ENCODE data around the gene P3H1. TPM values are rescaled to one million over a fixed set of nuclear protein-coding genes. Genes with fewer than 3 reads are reported as not detected.

The P3H1 gene
- total RNA-seq: 68.0 TPM

GRCh38 chr1:42766741-42767509 lies at the start of gene P3H1, which contains the start of gene C1orf50:
TSS of gene P3H1 (minus strand) at chr1:42767028. CDS start at chr1:42766971, 57 bp downstream.
TSS of gene C1orf50 (plus strand) at chr1:42767249. CDS start at chr1:42767312, 63 bp downstream.

GRCh38 chr1:42784946-42785693 lies 18.3 kb upstream of the P3H1 start, which contains the start of gene TMEM269:
TSS of gene TMEM269 (plus strand) at chr1:42784991. CDS start at chr1:42789894, 4,903 bp downstream.

GRCh38 chr1:42739753-42740700 lies 26.8 kb downstream of the P3H1 start, which contains the start of gene CLDN19:
TSS of gene CLDN19 (minus strand) at chr1:42740236. CDS start at chr1:42740063, 173 bp downstream.

Other genes starting within 250 kb of the P3H1 start
- gene PPIH, start 108.6 kb downstream of the P3H1 start, total RNA-seq: 37.5 TPM
- 488 TPM for gene YBX1, start 84.6 kb downstream of the P3H1 start, total RNA-seq
- gene CLDN19, start 26.8 kb downstream of the P3H1 start, total RNA-seq: 8.6 TPM
- 7.8 TPM for gene C1orf50, start 221 bp upstream of the P3H1 start, total RNA-seq
- 0.44 TPM for gene TMEM269, start 18.0 kb upstream of the P3H1 start, total RNA-seq
- gene ERMAP, start 50.1 kb upstream of the P3H1 start, total RNA-seq: 12.8 TPM
- gene SVBP, start 50.4 kb upstream of the P3H1 start, total RNA-seq: 27.7 TPM
- gene ZNF691, start 79.6 kb upstream of the P3H1 start, total RNA-seq: 17.4 TPM
- 1,089 TPM for gene SLC2A1, start 191.8 kb upstream of the P3H1 start, total RNA-seq